Measurements from ENCODE around the gene BCAS4.
"Not testable (repeated sequence)": the region's sequence is repeated elsewhere in the genome, so short reads cannot be mapped to it uniquely, and the experiment has no call there.

Gene BCAS4, protein sequence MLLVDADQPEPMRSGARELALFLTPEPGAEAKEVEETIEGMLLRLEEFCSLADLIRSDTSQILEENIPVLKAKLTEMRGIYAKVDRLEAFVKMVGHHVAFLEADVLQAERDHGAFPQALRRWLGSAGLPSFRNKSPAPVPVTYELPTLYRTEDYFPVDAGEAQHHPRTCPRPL

DNA sequence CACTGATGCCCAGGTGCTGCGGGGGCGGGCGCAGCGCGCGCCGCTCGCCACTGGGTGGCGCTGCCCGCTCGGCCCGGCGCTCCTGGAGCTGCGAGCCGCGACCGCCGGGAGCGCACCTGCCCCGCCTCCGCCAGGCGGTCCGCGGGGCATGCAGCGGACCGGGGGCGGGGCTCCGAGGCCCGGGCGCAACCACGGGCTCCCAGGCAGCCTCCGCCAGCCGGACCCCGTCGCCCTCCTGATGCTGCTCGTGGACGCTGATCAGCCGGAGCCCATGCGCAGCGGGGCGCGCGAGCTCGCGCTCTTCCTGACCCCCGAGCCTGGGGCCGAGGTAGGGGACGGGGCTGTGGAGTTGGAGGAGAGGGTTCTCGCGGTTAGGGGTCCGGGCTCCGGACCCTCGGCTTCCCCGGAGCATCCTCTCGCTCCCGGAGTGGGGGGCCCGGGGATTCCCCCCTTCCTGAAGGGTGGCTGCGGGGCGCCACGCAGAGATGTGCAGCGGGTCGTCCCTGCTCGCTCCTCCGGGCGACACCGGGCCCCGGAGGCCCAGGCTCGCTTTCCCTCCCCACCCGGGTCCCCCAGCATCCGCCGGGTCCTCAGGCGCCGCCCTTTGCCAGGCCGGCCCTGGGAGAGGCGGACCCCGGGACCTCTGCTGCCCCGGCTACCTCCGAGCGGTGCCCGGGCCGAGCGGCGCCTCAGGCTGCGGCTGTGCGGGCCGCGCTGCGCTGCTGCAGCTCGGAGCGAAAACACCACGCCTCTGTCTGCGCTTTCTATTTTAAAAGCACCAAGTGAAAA, at the start of gene BCAS4:
TSS of gene BCAS4 (plus strand) at position 216 of the 789 bp plus-strand sequence. CDS start at position 239, 23 bp downstream.
- DNase-seq, result peak; percentile 89

DNA sequence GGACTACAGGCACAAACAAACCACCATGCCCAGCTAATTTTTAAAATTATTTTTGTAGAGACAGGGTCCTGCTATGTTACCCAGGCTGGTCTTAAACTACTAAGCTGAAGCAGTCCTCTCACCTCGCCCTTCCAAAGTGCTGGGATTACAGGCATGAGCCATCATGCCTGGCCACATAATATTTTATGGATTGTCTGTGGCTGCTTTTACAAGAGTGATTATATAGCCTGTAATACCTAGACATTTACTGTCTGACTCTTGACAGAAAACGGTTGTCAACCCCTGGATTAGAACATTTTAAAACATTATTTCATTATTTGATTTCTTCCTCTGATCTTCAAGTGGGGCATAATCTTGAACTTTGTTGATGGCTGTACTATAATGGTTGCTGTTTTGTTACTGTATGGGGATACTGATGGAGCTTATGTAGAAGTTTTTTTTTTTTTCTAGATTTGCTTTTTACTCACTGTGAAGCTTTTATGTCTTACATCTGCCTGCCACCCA, 49.2 kb upstream of the BCAS4 start:
- no peak for DNase-seq

DNA sequence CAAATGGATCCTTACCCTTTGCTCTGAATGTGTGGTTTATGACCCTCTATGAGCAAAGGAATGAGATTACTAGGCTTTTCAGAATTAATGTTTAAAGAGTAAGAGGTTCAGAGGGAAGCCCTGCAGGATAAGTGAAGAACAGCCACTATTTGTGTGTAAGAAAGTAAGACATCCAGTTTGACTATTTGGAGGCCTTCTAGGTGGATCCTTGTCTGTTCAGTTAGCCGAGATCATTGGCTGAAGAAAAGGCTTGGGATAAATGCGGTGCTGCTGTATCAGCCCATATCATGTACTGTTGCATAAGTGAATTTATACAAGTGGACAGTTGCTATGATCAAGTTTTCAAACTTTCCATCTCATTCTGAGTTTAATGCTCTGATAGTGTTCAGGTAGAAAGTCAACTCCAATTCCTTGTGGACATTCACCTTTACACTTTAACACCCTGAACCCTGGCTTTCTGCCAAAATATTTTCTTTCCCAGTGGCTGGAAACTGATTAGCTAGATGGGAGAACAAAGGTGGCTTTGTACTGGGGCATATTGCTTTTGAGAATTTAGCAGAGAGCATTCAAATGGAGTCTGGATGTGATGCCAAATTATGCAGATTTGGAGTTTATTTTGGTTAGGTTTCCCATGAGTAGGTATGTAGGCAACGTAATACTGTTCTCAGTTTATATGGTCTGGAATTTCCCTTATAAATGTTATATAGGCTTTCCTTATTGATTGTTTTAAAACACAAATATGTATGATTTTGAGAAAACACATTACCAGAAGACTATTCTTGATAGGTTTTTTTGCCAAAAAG, 48.5 kb upstream of the BCAS4 start:
- DNase-seq, result peak; percentile 31

DNA sequence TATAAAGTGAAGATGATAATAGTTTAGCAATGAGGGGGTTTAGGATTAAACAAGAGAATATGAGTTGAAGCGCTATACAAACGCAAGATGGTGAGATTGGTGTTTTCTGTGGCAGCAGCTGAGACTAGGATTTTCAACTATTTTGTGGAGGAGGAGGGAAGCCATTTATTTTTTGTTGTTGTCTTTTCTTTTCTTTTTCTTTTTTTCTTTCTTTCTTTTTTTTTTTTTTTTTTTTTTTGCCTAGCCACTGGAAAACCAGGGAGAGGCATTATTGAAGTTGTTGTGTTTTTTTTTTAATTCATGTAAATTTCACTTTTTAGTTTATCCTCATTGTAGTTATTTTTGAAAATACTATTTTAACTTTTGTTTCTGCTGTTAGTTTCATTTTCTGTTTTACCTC, 47.6 kb upstream of the BCAS4 start:
- no peak for DNase-seq

DNA sequence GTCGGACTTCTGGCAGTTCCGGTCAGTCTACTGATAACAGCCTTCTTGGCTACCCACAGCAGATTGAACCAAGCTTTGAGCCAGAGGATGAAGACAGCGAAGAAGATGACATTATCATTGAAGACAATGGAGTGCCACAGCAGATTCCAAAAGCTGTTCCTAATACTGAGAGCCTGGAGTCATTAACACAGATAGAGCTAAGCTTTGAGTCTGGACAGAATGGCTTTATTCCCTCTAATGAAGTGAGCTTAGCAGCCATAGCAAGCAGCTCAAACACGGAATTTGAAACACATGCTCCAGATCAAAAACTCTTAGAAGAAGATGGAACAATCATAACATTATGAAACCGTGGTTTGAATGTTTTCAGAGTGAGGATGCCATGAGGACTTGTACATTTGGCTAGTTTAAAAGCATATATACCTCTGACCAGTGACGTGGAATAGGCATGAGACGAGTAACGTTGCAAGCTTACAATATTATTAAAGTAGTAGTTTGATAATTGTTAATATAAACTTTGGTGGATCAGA, 44.7 kb upstream of the BCAS4 start:
- DNase-seq, result no peak

DNA sequence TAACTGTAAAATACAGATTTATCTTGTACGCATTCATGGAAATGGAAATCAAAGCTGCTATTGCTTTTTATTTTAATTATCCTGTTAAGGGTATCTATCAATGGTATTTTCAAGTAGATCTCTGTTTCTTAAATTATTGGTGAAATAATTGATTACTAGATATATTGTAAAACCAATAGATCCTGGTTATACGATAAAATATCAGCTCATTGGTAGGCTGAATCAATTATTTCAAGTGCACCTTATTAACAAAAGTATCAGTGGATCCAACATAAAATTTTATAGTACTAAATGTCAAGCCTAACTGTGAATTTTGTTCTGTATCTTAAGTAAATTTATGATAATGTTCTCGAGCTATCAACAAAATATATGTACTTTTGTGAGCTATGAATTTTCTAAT, 41.7 kb upstream of the BCAS4 start:
- DNase-seq, result no peak

DNA sequence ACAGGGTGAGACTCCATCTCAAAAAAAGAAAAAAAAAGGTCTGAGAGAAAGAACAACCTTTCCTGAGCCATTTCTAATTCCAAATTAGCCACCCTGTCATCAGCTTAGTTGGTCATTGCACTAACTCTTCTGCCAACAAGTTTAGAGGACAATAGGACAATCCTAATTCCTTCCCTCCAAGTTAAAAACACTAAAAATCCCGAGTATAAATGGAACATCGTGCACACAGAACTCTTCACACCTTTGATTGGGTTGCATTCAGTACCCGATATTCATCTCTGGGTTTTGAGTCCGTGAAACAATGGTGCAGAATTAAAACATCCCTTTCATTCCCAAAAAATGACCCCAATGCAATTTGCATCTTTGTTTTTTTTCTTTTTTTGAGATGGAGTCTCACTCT, 40.4 kb upstream of the BCAS4 start:
- DNase-seq, result no peak

DNA sequence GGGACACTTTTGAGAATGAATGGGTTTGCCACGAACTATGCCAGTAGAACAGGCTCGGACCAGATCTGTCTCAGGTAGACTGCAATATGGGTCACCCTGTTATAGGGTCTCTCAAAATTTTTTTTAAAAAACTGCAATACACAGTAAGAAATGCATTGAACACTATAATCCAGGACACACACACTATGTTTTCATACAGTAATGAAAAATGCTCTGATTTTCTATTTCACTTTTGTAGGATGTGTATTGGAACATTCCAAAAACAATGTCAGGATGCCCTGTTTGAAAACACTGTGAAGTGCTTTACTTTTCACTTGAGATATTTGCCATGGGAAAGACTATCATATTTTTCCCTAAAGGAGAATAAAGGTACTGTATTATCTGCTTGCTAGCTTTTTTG, 38.4 kb upstream of the BCAS4 start:
- no peak for DNase-seq

DNA sequence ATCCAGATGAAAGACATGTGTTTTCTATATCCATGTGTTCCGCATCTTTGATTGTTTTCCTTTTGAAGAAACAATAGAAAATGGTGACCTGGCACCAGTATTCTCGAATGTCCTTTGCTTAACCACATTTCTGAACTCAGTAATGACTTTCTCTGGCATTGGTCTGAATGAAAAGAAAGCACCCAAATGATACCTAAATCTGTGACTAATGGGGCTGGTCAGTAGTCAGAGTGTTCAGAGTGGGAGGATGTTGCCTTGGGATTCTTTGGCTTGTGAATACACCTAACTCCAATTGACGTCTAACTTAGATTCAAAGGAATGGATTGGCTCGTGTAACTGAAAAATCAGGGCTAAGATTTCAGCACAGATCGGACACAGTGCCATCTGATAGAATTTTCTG, 36.4 kb upstream of the BCAS4 start:
- DNase-seq, result no peak

DNA sequence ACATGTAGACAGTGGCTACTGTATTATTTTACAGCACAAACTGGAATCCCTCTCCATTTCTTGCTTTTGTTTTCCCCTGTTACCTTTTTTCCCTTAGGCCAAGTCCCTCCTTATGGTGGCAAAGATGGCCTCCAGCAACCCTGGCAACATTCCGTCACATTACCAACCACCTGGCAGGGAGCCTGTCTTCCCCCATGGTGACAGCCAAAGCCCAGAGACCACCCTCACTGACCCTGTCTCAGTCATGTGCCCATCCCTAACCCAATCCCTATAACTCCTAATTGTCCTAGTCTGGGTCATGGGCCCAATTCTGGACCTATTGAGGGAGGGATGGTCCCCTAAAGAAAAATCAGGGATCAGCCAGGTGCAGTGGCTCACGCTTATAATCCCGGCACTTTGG, 35.9 kb upstream of the BCAS4 start:
- DNase-seq, result no peak

DNA sequence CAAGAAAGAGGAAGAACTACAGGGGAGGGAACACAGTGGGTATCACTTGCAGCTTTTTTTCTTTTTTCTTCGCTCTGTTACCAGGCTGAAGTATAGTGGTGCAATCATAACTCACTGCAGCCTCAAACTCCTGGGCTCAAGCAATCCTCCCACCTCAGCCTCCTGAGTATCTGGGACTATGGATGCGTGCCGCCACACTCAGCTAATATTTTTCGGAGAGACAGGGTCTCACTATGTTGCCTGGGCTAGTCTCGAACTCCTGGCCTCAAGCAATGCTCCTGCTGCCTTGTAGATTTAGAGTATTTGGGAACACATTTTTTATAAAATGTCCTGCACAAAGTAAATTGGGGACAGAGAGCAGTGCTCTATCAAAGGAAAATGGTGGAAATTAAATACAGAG, 35.2 kb upstream of the BCAS4 start:
- no peak for DNase-seq

DNA sequence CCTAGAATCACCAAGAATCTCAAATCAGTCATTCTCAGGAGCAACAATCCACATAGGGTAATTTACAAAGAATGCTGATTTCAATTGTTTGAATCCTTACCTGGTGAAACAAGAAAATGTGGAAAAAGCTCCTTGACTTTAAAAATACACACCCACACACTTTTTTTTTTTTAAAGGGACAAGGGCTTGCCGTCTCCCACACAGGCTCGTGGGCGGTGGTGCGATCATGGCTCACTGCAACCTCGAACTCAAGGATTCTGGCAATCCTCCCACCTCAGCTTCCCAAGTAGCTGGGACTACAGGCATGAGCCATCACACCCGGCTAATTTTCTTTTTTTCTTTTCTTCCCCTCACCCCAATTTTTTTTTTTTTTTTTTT, 32.8 kb upstream of the BCAS4 start:
- DNase-seq, result no peak

DNA sequence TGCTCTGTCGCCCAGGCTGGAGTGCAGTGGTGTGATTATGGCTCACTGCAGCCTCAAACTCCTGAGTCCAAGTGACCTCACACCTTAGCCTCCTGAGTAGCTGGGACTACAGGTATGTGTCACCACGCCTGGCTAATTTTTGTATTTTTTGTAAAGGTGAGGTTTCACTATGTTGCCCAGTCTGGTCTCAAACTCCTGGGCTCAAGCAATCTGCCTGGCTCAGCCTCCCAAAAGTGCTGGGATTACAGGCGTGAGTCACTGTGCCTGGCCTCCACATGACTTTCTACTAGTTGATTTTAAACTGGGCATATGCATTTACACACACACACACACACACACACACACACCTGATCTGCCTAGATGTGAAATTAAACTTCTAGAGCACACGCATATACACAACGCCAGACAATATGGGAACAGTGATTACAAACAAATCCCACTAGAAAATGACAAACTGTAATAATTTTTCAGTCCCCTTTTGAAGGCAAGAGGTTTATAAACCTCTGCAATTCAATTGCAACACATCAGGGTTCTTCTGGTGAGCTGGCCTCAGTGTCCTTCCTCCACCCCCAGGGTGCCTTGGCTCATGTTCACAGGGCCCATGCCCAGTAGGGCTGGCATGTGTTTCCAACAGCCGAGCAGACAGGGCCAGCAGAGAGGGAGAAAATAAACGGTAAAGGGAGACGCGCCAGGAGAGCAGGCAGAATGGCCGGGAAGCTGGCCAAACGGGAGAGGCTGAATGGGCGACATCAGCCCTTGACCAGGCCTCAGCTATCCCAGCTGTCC, 32.2 kb upstream of the BCAS4 start:
- DNase-seq, result no peak

DNA sequence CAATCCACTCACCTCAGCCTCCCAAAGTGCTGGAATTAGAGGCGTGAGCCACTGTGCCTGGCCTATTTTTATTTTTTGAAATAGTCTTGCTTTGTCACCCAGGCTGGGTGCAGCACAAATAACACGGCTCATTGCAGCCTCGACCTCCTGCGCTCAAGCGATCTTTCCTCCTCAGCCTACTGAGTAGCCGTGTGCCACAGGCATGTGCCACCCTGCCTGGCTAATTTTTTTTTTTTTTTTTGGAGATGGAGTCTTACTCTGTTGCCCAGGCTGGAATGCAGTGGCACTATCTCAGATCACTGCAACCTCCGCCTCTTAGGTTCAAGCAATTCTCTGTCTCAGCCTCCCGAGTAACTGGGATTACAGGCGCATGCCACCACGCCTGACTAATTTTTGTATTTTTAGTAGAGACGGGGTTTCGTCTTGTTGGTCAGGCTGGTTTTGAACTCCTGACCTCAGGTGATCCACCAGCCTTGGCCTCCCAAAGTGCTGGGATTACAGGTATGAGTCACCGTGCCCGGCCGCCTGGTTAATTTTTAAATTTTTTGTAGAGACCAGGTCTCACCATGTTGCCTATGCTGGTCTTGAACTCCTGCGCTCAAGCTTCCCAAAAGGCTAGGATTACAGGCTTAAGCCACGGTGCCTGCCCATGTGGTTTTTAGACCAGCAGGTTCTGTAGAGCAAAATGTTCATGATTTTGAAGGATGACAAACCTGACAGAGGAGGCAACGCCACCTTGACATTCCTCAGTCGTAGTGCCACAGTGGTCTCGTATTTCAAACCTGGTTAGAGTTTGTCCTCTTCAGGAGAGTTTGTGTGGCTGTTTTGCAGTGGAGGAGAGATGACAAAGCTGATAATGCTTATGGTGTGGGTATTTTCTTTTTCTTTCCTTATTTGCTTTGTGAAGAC, 31.1 kb upstream of the BCAS4 start:
- not testable (repeated sequence) for DNase-seq

DNA sequence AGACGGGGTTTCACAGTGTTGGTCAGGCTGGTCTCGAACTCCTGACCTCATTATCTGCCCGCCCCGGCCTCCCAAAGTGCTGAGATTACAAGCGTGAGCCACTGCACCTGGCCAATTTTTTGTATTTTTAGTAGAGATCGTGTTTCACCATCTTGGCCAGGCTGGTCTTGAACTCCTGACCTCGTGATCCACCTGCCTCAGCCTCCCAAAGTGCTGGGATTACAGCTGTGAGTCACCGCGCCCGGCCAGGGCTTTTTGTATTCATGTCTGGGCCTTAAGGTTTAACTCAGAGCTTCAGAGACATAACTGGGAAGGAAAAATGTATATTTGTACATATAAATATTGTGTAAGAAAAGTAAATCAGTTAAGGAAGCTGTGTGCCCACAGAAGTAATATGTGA, 29.6 kb upstream of the BCAS4 start:
- DNase-seq, result not testable (repeated sequence)

DNA sequence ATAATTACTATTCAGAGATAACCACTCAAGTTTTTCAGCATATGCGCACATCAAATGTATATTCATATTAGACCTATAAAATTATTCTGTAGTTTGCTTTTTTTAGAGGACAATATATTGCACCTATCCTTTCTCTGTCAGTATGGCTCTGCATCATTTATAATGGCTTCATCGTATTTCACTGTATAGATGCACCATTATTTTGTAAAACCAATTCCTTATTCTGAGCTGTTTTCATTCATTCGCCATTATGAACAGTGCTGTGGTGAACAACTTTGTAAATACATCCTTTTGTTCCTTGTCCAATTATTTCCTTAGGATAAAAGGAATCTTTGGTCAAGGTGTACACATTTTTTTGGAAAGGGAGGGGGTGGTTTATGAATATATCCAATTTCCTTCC, 29.2 kb upstream of the BCAS4 start:
- no peak for DNase-seq

DNA sequence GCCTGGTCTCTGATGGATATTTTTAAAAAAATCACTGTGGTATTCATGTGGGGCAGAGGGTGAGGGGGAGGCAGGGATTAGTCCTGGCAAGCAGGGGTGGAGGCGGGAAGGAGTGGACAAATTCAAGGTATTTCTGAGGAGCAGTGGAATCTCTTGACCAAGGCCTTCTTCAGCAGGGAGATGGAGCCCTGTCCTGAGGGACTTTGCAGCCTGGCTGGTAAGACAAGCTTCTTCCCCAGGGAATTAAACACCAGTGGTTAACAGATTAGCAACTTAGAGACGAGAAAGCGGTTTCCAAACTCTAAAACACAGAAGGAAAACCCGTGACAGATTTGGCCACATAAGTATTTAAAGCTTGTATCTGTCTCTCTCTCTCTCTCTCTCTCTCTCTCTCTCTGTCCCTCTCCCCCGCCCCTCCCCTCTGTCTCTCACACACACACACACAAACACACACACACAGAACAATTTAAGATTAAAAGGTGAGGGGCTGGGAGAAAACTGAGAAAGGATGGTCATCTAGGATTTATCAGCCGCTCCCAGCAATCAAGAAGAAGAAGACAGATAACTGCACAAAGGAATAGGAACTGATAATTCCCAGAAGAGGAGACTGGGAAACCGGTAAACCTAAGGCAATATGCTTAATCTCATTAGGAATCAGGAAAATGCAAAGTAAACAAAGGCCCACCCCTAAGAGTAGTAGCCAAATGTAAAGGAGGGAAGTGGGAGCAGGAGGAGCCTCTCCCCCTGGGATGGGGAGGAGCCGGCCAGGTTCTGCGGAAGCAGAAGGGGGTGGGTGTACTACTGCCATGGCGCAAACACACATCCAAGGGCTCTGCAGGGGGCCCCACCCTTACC, 27.7 kb upstream of the BCAS4 start:
- DNase-seq, result not testable (repeated sequence)

DNA sequence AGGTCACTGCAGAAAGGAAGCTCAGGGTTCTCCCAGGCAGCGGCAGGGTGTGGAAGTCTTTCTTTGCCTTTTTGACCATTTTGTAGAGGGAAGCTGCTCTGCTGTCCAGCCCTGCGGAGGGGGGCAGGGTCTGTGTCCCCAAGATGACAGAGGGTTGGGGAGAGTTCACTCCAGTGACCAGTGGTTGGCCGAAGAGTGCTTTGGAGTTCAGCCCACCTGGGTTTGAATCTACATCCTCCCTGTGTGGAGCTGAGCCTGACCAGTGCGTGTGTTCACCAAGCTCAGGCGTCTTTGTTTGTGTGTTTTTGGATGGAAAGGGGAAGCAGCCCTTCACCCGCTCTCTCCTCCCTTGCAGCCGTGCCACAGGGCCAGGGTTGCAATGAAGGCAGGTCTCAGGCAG, 25.9 kb upstream of the BCAS4 start:
- DNase-seq, result not testable (repeated sequence)

DNA sequence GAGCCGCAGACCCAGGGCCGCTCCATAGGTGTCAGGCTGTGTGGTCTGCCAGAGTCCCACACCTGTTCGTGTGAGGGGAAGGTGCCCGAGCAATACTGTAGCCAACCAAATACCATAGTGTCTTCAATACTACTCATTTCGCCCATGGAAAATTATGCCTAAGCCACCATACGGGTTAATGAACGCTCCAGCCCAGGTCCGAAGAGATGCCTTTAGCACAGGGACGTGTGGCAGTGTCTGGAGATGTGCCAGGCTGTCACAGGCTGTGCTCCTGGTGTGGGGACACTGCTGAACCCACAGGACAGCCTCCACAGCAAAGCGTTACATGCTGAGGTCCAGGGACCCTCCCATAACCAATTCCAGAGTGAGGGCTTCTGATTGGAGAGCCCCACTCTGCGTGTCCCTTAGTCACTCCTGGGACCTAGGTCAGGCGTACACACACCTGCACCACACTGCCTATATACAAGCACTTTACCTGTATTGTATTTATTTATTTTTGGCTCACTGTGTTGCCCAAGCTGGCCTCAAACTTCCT, 25.2 kb upstream of the BCAS4 start:
- DNase-seq, result not testable (repeated sequence)

DNA sequence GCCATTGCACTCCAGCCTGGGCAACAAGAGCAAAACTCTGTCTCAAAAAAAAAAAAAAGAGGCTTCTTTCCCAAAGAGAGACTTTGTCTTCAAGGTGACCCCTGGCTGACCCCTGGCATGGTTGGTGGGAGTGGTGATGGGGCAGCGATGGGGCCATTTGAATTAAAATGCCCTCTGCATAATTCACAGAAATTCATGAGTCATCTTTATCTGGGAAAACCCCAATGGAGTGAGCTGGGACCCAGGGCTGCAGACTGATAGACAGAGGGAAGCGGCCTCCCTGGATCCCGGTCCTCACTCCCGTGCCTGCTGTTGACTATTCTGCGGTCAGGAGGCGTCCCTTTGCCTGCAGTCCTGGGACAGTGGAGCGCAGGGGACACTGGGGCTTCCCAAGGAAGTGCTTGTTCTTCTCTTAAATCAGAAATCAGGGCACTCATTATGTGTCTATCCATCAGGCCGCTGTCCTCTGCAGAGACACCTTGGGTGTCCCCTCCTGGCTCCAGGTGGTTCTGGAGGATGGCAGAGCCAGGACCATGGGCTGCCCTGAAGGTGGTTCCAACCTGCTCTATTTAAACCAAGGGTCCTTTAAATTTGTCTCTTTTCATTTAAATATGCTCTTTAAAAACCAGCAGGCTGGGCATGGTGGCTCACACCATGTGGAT, 23.3 kb upstream of the BCAS4 start:
- DNase-seq, result not testable (repeated sequence)
